A673 (cell line): ENCODE results near the gene PCDHA11. TPM values are rescaled to one million over a fixed set of nuclear protein-coding genes. Genes with fewer than 3 reads are reported as not detected.

Experiments
- Bru-seq: library from RNA; stranded (reverse); fragments of 400-500 nt; gene quantifications from one replicate; lab custom pipeline; 2021; lab: Mats Ljungman, UMichigan
- BruChase-seq, 2 experiments: library from RNA; stranded (reverse); fragments of 400-500 nt; gene quantifications; one replicate each; lab custom pipeline; 2021; lab: Mats Ljungman, UMichigan
- BruUV-seq: library from RNA; stranded (reverse); fragments of 400-500 nt; replicated peaks from 2 replicates; lab custom pipeline; 2021; lab: Mats Ljungman, UMichigan
- CTCF ChIA-PET: fragments of 300-600 bp; sonication (Branson Sonifier 250); formaldehyde crosslinking; loops from one replicate; lab custom pipeline; 2022; ENCODE audit warnings: antibody characterized with exemption; lab: Charles Lee
- POLR2A ChIA-PET: fragments of 300-600 bp; sonication (Branson Sonifier 250); formaldehyde crosslinking; loops from one replicate; lab custom pipeline; 2022; ENCODE audit warnings: antibody characterized with exemption; ENCODE audit not compliant: low non-redundant PET; lab: Charles Lee
- DNase-seq: peaks from one replicate; pipeline ENCODE4 v3.0.0-alpha.2; 2015; ENCODE audit warnings: low spot score
- H3K27ac ChIP-seq: fragments of 200-600 bp; sonication (generic); 2 replicates; pipeline ENCODE4 v1.5.1; 2016; ENCODE audit warnings: mixed run types, low read depth, mild to moderate bottlenecking, mixed read lengths, antibody characterized with exemption, low read length; ENCODE audit not compliant: poor library complexity, severe bottlenecking
- H3K27me3 ChIP-seq: fragments of 200-600 bp; sonication (generic); replicated peaks from 2 replicates; pipeline ENCODE4 v1.6.1; 2017; ENCODE audit warnings: mixed run types, low read depth, mild to moderate bottlenecking, mixed read lengths, antibody characterized with exemption, low read length; ENCODE audit not compliant: insufficient read depth, poor library complexity
- H3K36me3 ChIP-seq: fragments of 200-600 bp; sonication (generic); 2 replicates; pipeline ENCODE4 v1.6.1; 2016; ENCODE audit warnings: mixed run types, mild to moderate bottlenecking, mixed read lengths, antibody characterized with exemption, low read length; ENCODE audit not compliant: insufficient read depth, poor library complexity, severe bottlenecking
- H3K4me1 ChIP-seq: fragments of 200-600 bp; sonication (generic); 2 replicates; pipeline ENCODE4 v1.6.1; 2017; ENCODE audit warnings: mixed run types, mild to moderate bottlenecking, mixed read lengths, antibody characterized with exemption, low read length; ENCODE audit not compliant: insufficient read depth, poor library complexity, severe bottlenecking
- H3K4me3 ChIP-seq: fragments of 200-600 bp; sonication (generic); 2 replicates; pipeline ENCODE4 v1.5.1; 2016; ENCODE audit warnings: low read depth, mixed run types, mild to moderate bottlenecking, mixed read lengths, low read length; ENCODE audit not compliant: poor library complexity, severe bottlenecking
- H3K9me3 ChIP-seq: fragments of 200-600 bp; sonication (generic); 2 replicates; pipeline ENCODE4 v1.6.1; 2016; ENCODE audit warnings: mixed run types, low read depth, mild to moderate bottlenecking, mixed read lengths, antibody characterized with exemption, low read length; ENCODE audit not compliant: poor library complexity, severe bottlenecking
- EZH2 ChIP-seq: fragments of 200-600 bp; sonication (generic); IDR thresholded peaks from 2 replicates; pipeline ENCODE4 v1.6.1; 2017; ENCODE audit warnings: borderline replicate concordance, low read depth, mild to moderate bottlenecking, mixed read lengths, antibody characterized with exemption, low read length; ENCODE audit not compliant: poor library complexity, severe bottlenecking
- intact Hi-C: fragments of 100-400 bp; cut with micrococcal nuclease; formaldehyde crosslinking; loops from one replicate; pipeline ENCODE4 v1.10.0; 2022; ENCODE audit not compliant: unreplicated experiment
- long read RNA-seq: library from polyadenylated mRNA; stranded (forward); transcript quantifications from one replicate; pipeline ENCODE4 v2.0.0, GENCODE V29; 2022
- total RNA-seq: library from RNA; stranded (reverse); gene quantifications from 2 replicates; pipeline ENCODE4 v1.2.3, GENCODE V29; 2021
- TF ChIP-seq, protein P1 (sequence below): fragments of 300-800, 200-600 bp; sonication (generic); conservative IDR thresholded peaks from 2 replicates; pipeline ENCODE4 v1.5.1; 2017; ENCODE audit warnings: low read depth, mild to moderate bottlenecking, antibody characterized with exemption, low read length, moderate library complexity, mixed read lengths

PCDHA11 gene, protein sequence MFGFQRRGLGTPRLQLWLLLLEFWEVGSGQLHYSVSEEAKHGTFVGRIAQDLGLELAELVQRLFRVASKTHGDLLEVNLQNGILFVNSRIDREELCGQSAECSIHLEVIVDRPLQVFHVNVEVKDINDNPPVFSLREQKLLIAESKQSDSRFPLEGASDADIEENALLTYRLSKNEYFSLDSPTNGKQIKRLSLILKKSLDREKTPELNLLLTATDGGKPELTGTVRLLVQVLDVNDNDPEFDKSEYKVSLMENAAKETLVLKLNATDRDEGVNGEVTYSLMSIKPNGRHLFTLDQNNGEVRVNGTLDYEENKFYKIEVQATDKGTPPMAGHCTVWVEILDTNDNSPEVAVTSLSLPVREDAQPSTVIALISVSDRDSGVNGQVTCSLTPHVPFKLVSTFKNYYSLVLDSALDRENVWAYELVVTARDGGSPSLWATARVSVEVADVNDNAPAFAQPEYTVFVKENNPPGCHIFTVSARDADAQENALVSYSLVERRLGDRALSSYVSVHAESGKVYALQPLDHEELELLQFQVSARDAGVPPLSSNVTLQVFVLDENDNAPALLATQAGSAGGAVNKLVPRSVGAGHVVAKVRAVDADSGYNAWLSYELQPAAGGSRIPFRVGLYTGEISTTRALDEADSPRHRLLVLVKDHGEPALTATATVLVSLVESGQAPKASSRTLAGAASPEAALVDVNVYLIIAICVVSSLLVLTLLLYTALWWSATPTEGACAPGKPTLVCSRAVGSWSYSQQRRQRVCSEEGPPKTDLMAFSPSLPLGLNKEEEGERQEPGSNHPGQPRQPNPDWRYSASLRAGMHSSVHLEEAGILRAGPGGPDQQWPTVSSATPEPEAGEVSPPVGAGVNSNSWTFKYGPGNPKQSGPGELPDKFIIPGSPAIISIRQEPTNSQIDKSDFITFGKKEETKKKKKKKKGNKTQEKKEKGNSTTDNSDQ
- total RNA-seq: 11.4 and 15.5 TPM in 2 replicates
- percentile 79 among the genes with signal in this experiment for Bru-seq, nascent RNA
- BruChase-seq, experiment 1, labeled RNA remaining after a 2-hour chase: percentile 92 among the genes with signal in this experiment
- percentile 95 among the genes with signal in this experiment for BruChase-seq, experiment 2, labeled RNA remaining after a 6-hour chase
- long read RNA-seq, full-length matches to known transcripts: 4 of 5 reads
- long read RNA-seq, partial matches to known transcripts: 0 of 5 reads
- long read RNA-seq, other reads (novel, unspliced or antisense): 1 of 5 reads

GRCh38 chr5:140868721-140869554 lies at the start of gene PCDHA11:
Gene PCDHA11 (plus strand): TSS chr5:140868957. CDS start chr5:140869104, 147 bp downstream.
- Histone ChIP-seq H3K4me3 (peak within 1 kb of the TSS; percentile 55), H3K4me1 (peaks cover 12% of the 10 kb centered on the region), H3K27me3 (no peaks in the 10 kb centered on the region), H3K9me3 (no peaks in the 10 kb centered on the region), H3K27ac (peak within 1 kb of the TSS; percentile 62), H3K36me3 (no peaks in the 10 kb centered on the region)
- BruUV-seq: TSS peak; percentile 58
- POLR2A ChIA-PET: interaction anchor here (0.6 kb wide), 1 partner anchor 321 kb away, joined by 3 read pairs; the partner anchor contains the start of gene EIF4EBP3
- DNase-seq: peak; percentile 85
- TF ChIP-seq, protein P1, sequence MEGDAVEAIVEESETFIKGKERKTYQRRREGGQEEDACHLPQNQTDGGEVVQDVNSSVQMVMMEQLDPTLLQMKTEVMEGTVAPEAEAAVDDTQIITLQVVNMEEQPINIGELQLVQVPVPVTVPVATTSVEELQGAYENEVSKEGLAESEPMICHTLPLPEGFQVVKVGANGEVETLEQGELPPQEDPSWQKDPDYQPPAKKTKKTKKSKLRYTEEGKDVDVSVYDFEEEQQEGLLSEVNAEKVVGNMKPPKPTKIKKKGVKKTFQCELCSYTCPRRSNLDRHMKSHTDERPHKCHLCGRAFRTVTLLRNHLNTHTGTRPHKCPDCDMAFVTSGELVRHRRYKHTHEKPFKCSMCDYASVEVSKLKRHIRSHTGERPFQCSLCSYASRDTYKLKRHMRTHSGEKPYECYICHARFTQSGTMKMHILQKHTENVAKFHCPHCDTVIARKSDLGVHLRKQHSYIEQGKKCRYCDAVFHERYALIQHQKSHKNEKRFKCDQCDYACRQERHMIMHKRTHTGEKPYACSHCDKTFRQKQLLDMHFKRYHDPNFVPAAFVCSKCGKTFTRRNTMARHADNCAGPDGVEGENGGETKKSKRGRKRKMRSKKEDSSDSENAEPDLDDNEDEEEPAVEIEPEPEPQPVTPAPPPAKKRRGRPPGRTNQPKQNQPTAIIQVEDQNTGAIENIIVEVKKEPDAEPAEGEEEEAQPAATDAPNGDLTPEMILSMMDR: peak; percentile 81
- TF ChIP-seq EZH2: no peak
- intact Hi-C loops: no loop called here
- CTCF ChIA-PET: interaction anchor here (0.7 to 2.4 kb wide), 11 partner anchors 10 to 484 kb away, joined by 3 to 18 read pairs (median 3); partner anchors contain the start of genes PCDHA1, PCDHA5, PCDHA6 and PCDHB1

- peak; percentile 76 for DNase-seq
- ChIA-PET CTCF (interaction anchor here (0.6 to 1.4 kb wide), 8 partner anchors 16 to 577 kb away, joined by 3 to 5 read pairs (median 3); partner anchors contain the start of genes HBEGF and PCDHA1), POLR2A (interaction anchor here (0.6 kb wide), 1 partner anchor 131 kb away, joined by 3 read pairs; the partner anchor contains the start of genes HARS1 and HARS2)
- no peaks in the 10 kb centered on the region for H3K36me3 ChIP-seq
- no peaks in the 10 kb centered on the region for H3K27me3 ChIP-seq
- no peaks in the 10 kb centered on the region for H3K4me1 ChIP-seq
- H3K4me3 ChIP-seq: peak within 1 kb of the TSS; percentile 55
- intact Hi-C loops: no loop called here
- H3K9me3 ChIP-seq: peaks cover 3% of the 10 kb centered on the region
- no TSS peak for BruUV-seq
- TF ChIP-seq, protein P1: peak; percentile 73
- no peak for TF ChIP-seq EZH2
- peak within 1 kb of the TSS; percentile 4 for H3K27ac ChIP-seq
Observed at GRCh38 chr5:140821375-140822280, 47.1 kb upstream of the PCDHA11 start, which contains the start of gene PCDHA5. Gene PCDHA5 (plus strand): TSS chr5:140821613.
